ENCODE measurements around the gene CNOT1.

DNA sequence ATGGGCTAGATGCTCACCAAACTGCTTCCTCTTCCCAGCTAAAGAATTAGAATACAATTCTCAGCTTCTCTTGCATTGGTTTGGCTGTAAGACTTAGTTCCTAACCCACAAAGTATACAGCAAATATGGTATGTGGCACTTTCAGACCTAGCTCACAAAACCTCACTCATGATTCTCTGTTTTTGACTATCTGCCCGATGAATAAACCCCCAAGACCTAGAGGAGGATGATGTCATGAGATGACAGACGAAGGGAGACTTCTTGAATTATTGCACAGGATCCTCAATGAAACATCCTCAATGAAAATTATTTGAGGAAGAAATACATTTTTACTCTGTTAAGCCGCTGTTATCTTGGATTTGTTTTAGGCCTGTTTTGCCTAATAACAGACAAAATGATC lies 14.3 kb downstream of the CNOT1 start:
- TF ChIP-seq, protein P1, sequence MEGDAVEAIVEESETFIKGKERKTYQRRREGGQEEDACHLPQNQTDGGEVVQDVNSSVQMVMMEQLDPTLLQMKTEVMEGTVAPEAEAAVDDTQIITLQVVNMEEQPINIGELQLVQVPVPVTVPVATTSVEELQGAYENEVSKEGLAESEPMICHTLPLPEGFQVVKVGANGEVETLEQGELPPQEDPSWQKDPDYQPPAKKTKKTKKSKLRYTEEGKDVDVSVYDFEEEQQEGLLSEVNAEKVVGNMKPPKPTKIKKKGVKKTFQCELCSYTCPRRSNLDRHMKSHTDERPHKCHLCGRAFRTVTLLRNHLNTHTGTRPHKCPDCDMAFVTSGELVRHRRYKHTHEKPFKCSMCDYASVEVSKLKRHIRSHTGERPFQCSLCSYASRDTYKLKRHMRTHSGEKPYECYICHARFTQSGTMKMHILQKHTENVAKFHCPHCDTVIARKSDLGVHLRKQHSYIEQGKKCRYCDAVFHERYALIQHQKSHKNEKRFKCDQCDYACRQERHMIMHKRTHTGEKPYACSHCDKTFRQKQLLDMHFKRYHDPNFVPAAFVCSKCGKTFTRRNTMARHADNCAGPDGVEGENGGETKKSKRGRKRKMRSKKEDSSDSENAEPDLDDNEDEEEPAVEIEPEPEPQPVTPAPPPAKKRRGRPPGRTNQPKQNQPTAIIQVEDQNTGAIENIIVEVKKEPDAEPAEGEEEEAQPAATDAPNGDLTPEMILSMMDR (IDR thresholded peaks at IDR 0.05): no peak
- TF ChIP-seq POLR2A (IDR thresholded peaks at IDR 0.05): no peak

Data from adrenal gland (tissue), 5 donors.